ENCODE results near the gene CREM. TPM values are rescaled to one million over a fixed set of nuclear protein-coding genes. Genes with fewer than 3 reads are reported as not detected.

CREM gene
- total RNA-seq, 1 experiment from 2014 or later = 20.0 TPM

DNA sequence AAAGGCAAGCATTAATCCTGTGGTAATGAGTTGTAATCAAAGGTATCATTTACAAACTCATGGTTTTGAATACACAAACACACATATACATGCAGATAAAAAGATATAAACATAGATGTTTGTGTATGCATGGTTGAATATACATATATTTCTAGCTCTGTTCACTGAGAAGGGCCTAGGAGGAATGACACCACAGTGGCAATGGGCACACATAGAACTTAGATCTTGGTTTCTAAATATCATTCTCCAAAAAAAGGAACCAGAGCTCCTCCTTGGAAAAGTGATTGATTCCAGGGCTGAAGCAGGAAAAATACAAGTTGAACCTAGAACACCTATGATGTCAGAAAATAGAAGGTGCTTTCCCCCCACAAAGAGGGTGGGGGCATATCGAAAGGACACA, 43.4 kb upstream of the CREM start:
- Histone ChIP-seq H3K18ac (ENCODE audit: insufficient read length, low read depth, low read length) (no peak overlapping the region), H4K5ac (ENCODE audit: insufficient read length, low read depth, low read length) (no peak overlapping the region), H3K4me2 (ENCODE audit: insufficient read depth, insufficient read length, low read length) (no peak overlapping the region), H2BK20ac (ENCODE audit: low read depth, low read length, poor library complexity, severe bottlenecking) (no peak overlapping the region), H3K27me3 (ENCODE audit: insufficient read depth, low read length) (no peaks in the 10 kb centered on the region), H2AK5ac (ENCODE audit: insufficient read length, low read length) (no peak overlapping the region), H3K4ac (ENCODE audit: low read depth, low read length) (no peak overlapping the region), H3K9ac (ENCODE audit: extremely low read depth, insufficient read length, low read length) (no peak overlapping the region), H3K23me2 (ENCODE audit: insufficient read length, low read depth, low read length, poor library complexity, severe bottlenecking) (no peaks in the 10 kb centered on the region), H3K14ac (ENCODE audit: insufficient read depth, low read length) (no peak overlapping the region), H3K79me2 (ENCODE audit: insufficient read depth, low read length) (peaks cover 9% of the 10 kb centered on the region; the same call in 1 of the 2 replicates), H3K9me3 (ENCODE audit: control insufficient read depth, low read depth, low read length) (no peaks in the 10 kb centered on the region), H2BK120ac (ENCODE audit: low read depth, low read length, poor library complexity, severe bottlenecking) (no peak overlapping the region), H2BK12ac (ENCODE audit: insufficient read length, low read depth, low read length) (no peak overlapping the region), H4K91ac (ENCODE audit: insufficient read length, low read depth, low read length) (no peak overlapping the region), H2BK5ac (ENCODE audit: insufficient read length, low read length) (no peak overlapping the region), H3K4me1 (ENCODE audit: insufficient read depth, low read length) (no peaks in the 10 kb centered on the region), H4K8ac (replicated peaks; ENCODE audit: insufficient read length, low read depth, low read length) (no peak overlapping the region), H3K27ac (ENCODE audit: insufficient read length, low read depth, low read length) (no peak overlapping the region), H4K20me1 (ENCODE audit: control insufficient read depth, insufficient read depth, insufficient read length) (no peaks in the 10 kb centered on the region), H3K23ac (ENCODE audit: insufficient read length, low read depth, low read length) (no peak overlapping the region), H3K56ac (ENCODE audit: insufficient read length, low read depth, low read length) (no peak overlapping the region), H2AFZ (ENCODE audit: low read length) (no peak overlapping the region), H3T11ph (ENCODE audit: low read length) (no peak overlapping the region), H2BK15ac (ENCODE audit: low read depth, low read length) (no peak overlapping the region), H3K79me1 (ENCODE audit: insufficient read depth, low read depth, low read length, poor library complexity, severe bottlenecking) (peaks cover 9% of the 10 kb centered on the region)
- Mint-ChIP-seq H3K4me3 (no peak overlapping the region), H3K4me1 (no peaks in the 10 kb centered on the region), H3K27ac (peak overlapping the region in 1 of 3 experiments; percentile 13; a peak in 1 of 7 replicates), H3K27me3 (ENCODE audit: low read depth) (no peaks in the 10 kb centered on the region), H3K9me3 (peaks cover 15 to 23% of the 10 kb centered on the region in 2 experiments), H3K36me3 (ENCODE audit: insufficient read depth in 1 of 3, low read depth in 3 of 3) (peaks cover 14 to 28% (median 20%) of the 10 kb centered on the region in 3 experiments)
- TF ChIP-seq, protein P1, sequence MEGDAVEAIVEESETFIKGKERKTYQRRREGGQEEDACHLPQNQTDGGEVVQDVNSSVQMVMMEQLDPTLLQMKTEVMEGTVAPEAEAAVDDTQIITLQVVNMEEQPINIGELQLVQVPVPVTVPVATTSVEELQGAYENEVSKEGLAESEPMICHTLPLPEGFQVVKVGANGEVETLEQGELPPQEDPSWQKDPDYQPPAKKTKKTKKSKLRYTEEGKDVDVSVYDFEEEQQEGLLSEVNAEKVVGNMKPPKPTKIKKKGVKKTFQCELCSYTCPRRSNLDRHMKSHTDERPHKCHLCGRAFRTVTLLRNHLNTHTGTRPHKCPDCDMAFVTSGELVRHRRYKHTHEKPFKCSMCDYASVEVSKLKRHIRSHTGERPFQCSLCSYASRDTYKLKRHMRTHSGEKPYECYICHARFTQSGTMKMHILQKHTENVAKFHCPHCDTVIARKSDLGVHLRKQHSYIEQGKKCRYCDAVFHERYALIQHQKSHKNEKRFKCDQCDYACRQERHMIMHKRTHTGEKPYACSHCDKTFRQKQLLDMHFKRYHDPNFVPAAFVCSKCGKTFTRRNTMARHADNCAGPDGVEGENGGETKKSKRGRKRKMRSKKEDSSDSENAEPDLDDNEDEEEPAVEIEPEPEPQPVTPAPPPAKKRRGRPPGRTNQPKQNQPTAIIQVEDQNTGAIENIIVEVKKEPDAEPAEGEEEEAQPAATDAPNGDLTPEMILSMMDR (conservative IDR thresholded peaks at IDR 0.05) = no peak
- WGBS (ENCODE audit: extremely low coverage, insufficient read length, low lambda C conversion rate) = no CpG with 5 or more reads among the region's 1 CpG
- no peak for DNase-seq
